ENCODE results near the gene BTN2A1.

BTN2A1 gene

GRCh38 chr6:26471970-26472369, 14.2 kb downstream of the BTN2A1 start:
- DNase-seq, result no peak

- DNase-seq, result no peak
These were observed 15.0 kb downstream of the BTN2A1 start for GRCh38 chr6:26472549-26473290.

GRCh38 chr6:26473429-26473757, 15.6 kb downstream of the BTN2A1 start:
- no peak for DNase-seq

- DNase-seq, result peak; percentile 46 to 91
These were observed 16.1 kb downstream of the BTN2A1 start for GRCh38 chr6:26473758-26474438.

GRCh38 chr6:26474439-26474881, 16.7 kb downstream of the BTN2A1 start:
- no peak for DNase-seq

- no peak for DNase-seq
These were observed 18.3 kb downstream of the BTN2A1 start for GRCh38 chr6:26475823-26476729.

GRCh38 chr6:26476896-26477295, 19.1 kb downstream of the BTN2A1 start:
- no peak for DNase-seq

- no peak for DNase-seq
These were observed 19.7 kb downstream of the BTN2A1 start for GRCh38 chr6:26477426-26477825.

- no peak for DNase-seq
These were observed 20.6 kb downstream of the BTN2A1 start for GRCh38 chr6:26478100-26478984.

GRCh38 chr6:26478985-26479278, 21.2 kb downstream of the BTN2A1 start:
- DNase-seq, result no peak

GRCh38 chr6:26482338-26482737, 24.6 kb downstream of the BTN2A1 start:
- no peak for DNase-seq

- no peak for DNase-seq
These were observed 26.0 kb downstream of the BTN2A1 start for GRCh38 chr6:26483727-26484126.

GRCh38 chr6:26484161-26484560, 26.4 kb downstream of the BTN2A1 start:
- no peak for DNase-seq

GRCh38 chr6:26485112-26485780, 27.5 kb downstream of the BTN2A1 start:
- DNase-seq, result no peak

GRCh38 chr6:26486358-26486757, 28.6 kb downstream of the BTN2A1 start:
- no peak for DNase-seq

GRCh38 chr6:26487466-26487865, 29.7 kb downstream of the BTN2A1 start:
- DNase-seq, result no peak

GRCh38 chr6:26489996-26490964, 32.5 kb downstream of the BTN2A1 start:
- no peak for DNase-seq

- DNase-seq, result no peak
These were observed 33.8 kb downstream of the BTN2A1 start for GRCh38 chr6:26491604-26492003.

GRCh38 chr6:26493258-26493657, 35.5 kb downstream of the BTN2A1 start:
- DNase-seq, result no peak

GRCh38 chr6:26494117-26494516, 36.4 kb downstream of the BTN2A1 start:
- DNase-seq, result no peak

- DNase-seq, result no peak
These were observed 37.5 kb downstream of the BTN2A1 start for GRCh38 chr6:26495281-26495680.
